ENCODE results near the gene EIF1AD.
"Not testable (repeated sequence)": the region's sequence is repeated elsewhere in the genome, so short reads cannot be mapped to it uniquely, and the experiment has no call there.

EIF1AD gene

DNA sequence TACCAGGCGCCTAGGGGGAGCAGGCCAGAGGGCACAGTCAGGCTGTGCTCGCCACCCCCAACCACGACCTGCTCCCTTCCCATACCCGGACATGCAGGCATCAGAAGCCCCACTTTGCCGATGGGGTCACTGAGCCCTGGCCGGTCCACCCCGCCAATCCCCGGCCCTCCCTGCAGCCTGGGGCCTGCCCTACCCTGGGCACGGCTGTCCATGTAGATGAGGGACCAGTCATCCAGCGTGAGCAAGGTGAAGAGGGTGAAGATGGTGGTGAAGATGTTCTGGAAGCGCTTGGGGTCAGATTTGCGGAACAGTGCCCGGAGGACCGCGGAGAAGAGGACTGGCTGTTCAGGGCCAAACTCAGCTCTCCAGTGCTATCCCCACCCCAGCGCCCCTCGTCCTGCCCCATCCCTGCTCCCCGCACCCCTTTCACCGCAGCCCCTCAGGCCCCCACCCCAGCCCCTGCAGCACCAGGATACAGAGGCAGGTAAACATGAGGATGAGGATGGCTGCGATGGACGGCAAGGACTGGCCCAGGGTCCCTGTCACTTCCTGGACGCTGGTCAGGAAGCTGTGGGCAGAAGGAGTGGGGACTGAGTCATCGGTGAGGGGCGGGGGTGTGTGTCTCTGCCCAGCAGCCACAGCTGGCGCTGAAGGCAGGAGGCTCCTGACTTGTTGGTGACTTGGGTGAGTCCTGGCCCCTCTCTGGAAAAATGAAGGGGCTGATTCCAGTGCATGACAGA is 18.8 kb upstream of the EIF1AD start:
- DNase-seq, result peak; percentile 63

DNA sequence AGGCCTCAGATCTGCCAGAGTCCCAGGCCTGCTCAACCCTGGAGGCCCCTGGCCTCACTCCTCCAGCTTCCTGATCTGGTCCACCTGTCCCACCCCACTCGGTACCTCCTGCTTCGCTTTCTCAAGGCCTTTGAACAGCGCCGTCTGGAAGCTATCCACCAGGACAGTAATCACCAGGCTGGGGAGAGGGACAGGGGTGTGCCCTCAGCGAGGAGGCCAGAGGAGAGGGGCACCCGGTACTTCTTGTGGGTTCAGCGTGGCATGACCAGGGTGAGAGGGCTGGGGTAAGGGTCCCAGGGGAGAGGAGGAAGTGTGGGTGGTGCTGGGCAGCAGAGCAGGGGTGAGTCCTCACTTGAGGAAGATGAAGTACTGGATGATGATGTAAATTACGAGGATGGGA is 18.3 kb upstream of the EIF1AD start:
- no peak for DNase-seq

DNA sequence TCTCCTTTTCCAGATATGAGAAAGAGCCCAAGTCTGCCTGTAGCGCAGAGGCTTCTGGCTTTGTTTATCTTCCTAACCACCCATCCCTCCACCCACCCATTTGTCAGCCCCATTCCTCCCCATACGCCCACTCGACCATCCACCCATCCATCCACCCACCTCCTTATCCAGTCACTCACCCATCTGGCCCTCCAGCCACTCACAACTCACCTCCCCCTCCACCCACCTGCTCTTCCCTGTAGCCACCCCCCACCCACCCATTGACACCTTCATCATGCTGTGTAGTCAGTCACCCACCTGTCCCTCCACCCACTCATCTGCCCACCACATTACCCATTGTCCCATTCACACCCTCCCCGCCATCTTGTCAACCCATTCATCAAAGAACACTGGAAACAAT is 15.4 kb upstream of the EIF1AD start:
- DNase-seq, result no peak

DNA sequence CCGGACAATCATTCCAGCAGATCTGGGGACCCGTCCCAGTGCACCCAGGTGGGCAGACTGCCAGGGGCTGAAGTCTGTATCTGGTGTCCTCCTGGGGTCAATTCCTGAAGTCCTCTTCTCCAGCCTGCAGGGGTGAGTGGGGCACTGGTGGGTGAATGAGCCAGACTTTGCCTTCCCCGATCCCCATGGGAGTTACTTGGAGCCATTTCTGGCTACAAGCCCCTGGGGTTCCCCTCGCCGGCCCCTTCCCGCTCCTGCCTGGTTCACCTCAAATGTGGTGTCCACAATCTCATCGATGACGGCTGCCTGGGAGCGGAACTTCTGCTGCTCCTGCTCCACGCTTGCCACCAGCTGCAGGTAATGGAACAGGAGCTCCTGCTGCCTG is 14.8 kb upstream of the EIF1AD start:
- DNase-seq, result no peak

DNA sequence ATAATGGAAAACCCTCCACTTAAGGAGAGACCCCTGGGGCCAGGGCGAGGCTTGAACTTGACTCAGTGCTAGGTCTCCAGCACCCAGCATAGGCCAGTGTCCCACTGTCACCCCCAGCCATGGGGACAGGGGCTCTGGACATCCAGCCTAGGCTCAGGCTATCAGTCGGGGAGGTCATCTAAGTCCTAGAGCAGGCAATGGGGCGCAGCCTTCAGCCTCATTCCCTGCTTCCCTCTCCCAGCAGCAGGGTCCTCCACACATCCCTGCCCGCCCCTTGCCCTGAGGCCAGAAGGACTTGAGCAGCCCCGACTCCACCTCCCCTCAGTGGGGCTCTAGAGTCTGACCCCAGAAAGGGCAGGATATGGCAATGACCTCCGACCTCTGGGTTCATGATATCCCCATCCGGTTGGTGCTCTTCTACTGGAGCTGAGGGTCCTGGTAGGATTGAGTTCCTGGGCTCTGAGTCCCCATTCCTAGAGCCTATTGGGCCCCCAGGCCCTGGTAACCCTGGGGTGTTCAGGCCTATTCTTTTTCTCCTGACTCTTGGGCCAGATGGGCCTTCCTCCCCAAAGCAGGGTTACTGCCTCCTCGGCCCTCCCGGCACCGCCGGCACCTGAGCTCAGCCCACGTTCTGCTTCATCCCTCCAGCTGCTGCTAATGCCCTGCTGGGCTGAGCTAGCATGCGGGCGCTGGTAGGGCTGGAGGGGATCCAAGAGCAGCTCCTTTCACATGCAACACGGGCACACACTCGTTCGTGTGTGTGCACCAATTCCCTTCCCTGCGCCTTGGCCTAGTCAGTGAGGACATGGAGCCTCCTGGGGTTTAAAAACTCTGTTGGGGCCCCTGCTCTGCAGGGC is 14.2 kb upstream of the EIF1AD start:
- no peak for DNase-seq

DNA sequence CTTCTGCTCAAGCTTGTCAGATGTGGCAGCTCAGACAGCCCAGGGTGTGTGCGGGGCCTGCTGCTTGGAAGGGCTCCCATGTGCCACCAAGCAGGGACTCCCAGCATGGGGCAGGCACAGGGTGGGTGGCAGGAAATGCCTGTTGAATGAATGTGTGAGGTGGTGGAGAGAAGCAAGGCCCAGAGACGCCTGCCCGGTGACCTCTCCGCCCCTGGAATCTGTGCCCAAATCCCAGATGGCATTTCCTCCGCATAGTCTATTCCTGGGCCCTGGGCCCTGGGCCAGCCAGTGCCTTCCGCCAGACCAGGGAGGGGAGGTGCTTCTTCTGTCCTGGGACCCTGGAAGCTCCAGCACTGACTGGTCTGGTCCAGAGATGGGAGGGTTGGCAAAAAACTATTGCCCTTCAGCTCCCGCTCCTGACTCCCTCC is 13.5 kb upstream of the EIF1AD start:
- DNase-seq, result no peak

DNA sequence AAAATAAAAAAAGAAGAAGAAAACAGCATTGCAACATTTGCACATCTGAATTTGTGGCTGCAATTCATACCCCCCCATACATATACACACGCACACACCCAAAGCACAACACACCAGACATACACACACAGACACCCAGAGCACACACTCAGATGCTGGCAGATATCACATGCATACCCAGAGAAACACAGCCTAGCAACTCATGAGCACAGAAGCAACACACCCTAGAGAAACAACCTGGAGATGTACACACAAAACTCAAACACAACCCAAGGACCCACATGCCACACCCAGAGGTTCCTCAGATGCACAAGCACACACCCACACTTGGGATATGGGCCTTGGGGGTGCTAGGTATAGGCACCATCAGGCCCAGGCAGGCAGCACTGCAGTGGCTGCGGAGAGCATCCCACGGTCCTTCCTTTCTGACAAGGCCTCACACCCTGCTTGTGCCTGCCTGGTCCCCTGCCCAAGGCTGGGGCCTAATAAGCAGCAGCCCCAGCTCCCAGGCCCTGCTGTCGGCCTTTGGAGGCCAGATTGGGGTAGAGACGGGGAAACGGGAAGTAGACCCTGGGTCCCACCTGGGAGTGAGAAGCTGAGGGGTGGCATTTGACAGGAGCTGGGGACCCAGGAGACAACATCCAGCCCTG is 13.0 kb upstream of the EIF1AD start:
- no peak for DNase-seq

DNA sequence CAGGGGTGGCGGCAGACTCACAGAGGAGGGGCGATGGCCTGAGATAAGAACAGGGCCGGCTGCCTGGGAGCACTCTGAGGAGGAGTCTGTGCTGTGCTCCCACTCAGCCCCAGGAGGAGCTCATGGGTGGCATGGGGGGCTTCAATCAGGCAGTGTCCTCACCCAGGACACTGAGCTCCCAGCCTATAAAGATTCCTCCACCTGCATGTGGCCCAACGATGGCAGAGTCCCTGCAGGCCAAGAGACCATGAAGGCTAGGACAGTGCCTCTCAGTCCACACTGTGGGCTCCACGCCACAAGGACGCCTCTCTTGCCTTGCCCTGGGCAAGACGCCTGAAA is 11.8 kb upstream of the EIF1AD start:
- DNase-seq, result no peak

DNA sequence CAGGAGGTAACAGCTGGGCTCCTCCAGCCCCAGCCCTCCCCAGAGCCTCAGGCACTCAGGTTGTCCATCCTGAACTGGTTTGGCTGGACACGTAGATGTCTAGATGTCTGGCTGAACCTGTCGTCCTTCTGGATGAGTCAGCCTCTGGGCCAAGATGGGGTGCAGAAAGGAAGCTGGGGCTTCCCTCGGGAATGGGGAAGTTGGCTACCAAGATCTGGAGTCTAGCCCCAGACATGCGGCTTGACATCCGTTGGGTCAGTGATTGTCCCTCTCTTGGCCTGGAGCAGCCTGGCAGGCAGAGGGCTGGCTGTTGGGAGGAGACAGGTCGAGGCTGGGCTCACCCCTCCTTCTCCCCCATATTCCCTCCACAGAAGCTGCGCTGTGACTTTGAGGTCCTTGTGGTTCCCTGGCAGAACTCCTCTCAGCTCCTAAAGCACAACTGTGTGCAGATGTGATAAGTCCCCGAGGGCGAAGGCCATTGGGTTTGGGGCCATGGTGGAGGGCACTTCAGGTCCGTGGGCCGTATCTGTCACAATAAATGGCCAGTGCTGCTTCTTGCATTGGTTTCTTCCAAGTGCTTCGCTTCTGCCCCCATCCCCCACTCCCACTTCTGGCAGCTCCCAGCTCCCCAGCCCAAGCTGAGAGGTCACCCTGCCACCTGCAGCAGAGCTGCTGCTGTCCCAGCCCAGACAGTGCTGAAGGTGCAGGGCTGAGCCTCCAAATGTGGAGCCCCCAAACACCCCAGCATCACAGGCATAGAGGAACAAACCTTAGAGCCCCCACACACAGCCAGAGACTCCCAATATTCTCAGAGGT is 11.2 kb upstream of the EIF1AD start:
- no peak for DNase-seq

DNA sequence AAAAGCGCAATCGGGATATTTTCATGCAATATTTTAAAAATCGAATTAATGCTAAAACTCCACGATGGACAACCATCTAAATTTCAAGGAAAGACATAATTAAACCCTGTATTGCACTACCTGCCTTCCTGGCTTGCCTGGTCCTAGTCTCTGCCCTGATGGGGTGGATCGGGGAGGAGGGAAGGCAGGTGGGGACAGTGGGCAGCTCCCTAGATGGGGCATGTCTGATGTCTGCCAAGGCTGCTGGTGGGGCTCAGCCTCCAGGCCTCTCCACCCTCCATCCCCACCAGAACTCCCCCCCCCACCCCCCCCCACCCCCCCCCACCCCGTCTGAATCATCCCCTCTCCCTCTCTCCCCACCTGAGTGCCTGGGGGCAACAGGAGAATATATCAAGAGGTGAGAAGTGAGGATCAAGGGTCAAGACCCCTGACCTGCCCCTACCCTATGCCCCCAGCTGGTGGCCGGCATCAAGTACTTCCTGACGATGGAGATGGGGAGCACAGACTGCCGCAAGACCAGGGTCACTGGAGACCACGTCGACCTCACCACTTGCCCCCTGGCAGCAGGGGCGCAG is 10.5 kb upstream of the EIF1AD start:
- no peak for DNase-seq

DNA sequence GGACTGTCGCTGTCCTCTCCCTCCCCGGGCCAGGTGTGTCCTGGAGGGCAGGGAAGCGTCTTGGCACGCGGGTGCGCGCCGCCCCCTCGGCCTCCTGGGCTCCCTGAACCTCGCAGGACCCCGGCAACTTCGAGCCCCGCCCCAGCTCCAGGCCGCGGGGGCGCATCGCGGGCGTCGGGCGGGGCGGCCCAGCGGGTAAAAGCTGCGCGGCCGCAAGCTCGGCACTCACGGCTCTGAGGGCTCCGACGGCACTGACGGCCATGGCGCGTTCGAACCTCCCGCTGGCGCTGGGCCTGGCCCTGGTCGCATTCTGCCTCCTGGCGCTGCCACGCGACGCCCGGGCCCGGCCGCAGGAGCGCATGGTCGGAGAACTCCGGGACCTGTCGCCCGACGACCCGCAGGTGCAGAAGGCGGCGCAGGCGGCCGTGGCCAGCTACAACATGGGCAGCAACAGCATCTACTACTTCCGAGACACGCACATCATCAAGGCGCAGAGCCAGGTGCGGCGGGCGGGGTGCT is 9.9 kb upstream of the EIF1AD start, which contains the start of gene CST6:
CST6 (plus strand) TSS at position 224 of the 519 bp plus-strand sequence; CDS start at position 261, 37 bp downstream.
- DNase-seq, result no peak

DNA sequence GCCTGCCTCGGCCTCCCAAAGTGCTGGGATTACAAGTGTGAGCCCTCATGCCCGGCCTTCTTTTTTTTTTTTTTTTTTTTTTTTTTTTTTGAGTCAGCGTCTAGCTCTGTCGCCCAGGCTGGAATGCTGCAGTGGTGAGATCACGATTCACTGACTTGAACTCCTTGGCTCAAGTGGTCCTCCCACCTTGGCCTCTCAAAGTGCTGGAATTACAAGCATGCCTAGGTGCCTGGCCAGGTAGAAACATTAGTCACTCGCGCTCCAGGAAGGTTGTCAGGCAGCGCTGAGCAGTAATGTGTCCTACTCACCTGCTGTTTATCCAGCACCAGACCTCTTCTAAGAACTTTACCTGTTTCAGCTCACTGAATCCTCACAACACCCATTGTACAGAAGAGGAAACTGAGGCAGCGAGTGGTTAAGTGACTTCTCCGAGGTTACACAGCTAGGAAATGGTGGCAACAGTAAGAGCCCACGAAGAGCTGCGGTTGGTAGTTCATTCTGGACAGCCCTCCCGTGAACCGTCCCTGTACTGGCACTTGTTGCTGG is 9.4 kb upstream of the EIF1AD start:
- no peak for DNase-seq

DNA sequence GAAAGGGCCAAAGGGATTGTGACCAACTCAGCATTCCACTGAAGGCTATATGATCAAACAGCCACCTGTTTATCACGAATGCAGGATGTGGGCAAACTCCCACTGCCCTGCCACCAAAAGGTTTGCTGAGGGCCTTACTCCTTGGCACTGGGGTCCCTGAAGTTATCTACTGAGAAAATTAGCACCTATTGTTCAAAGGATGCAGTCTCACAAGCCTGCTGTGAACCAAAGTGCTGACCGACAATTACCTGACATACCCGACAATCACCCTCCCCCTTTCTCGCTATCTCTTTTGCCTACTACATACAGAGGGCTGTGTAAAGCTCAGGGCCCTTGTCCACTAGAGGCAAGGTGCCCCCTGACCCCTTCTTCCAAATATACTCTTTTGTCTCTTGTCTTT is 8.1 kb upstream of the EIF1AD start:
- DNase-seq, result not testable (repeated sequence)

DNA sequence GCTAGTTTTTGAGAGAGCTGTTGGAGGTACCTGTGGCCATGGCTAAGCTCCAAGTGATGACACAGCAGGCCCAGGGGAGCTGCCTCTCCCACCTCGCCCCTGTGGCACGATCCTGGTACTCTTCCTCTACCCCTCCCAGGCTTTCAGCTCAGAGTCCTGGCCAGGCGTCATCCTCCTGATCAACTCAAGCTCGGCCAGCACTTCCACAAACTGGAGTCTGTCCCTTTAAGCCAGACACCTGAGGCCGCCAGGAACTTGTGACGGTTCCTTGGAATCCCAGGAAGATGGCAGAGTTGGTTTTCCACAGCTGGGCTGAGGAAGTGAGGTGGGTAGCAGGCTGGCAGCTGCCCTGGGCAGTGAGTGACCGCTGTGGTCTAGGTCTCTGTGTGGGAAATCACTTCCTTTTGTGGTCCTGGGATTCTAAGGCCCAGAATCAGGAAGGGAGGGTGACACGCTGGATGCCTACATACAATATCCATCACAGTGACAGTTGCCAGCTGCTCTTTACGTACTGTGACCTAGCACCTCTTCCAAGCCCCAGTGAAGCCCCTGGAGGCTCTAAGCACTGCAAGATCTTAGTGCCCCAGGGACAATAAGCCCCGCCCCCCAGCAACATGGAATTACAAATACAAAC is 6.6 kb upstream of the EIF1AD start:
- DNase-seq, result no peak

DNA sequence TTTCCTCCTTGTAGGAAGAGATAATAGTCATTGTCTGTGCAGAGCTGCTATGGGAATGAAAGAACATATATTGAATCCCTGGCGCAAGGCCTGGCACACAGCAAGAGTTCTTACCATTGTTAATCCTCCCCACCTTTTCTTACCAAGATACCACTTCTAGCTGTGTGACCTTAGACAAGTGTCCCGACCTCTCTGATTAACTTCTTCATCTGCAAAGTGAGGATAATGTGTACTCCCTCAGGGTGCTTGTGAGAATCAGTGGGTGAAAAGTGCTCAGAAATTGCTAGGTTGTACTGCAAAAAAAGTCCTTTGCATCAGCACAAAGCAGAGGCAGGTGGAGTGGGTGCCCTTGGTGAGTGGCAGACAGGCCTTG is 6.1 kb upstream of the EIF1AD start:
- DNase-seq, result no peak

DNA sequence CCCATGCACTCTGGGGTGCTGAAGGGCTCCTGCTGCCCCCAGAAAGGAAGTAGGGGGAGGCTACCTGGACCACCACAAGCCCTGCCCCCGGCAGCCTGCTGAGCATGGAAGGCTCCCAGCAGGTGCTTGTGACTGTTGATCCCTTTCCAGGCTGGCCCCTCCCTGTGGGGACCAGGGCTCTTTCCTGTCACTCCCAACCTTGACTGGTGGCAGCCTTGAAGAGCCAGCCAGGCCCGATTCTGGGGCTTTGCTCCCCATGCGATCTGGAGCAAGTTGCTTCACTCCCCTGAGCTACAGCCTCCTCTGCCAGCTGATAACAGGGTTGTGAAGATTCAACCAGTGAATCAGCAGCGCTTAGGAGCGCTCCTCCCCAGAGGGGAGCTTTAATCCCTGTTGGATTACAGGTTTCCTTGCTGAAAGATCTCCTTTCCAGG is 5.3 kb upstream of the EIF1AD start:
- no peak for DNase-seq

DNA sequence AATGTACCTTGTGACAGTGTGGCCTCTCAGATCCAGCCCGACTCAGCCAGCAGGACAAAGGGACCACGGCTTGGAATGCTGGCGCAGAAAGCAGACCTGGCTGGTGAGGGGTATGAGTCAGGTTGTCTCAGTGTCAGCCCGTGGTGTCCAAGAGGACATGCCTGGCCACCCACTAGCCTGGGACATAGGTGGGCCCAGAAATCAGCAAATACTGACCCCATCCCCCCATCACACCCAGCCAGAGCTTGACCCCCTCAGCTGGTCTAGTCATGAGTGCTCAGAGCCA is 4.9 kb upstream of the EIF1AD start:
- DNase-seq, result no peak

DNA sequence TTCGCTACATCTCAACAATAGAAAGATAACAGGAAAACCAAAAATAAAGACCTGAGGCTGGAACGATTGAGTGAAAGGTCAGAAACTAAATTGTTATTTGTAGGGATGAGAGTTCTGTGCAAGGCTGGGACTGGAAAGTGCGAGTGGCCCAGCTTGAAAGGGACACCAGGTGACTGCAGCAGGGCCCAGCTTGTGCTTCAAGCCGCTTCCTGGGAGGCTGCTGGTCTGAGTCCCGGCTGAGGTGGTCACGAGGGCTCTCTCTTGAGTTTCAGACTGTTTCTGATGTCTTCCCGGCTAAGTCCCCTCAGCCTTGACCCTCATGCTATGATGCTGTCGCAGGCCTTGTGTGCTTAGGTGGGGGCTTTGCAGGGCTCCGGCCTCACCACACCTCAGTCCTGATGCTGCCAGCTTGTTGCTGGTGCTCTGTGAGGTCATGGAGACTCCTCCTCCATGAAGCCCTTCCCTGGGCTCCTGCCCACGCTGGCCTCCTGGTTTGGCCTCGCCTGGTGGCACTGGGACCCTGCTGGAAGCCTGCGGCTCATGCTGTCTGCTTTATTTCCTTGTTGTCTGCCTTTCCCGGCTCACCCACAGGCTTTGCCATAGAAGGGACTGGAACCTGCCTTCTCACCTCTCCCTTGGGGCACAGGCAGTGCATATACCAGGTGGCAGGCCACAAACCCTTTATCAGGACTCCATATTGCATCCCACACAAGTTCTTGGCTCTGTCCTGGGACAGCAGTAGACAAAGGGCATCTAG is 4.4 kb upstream of the EIF1AD start:
- no peak for DNase-seq

DNA sequence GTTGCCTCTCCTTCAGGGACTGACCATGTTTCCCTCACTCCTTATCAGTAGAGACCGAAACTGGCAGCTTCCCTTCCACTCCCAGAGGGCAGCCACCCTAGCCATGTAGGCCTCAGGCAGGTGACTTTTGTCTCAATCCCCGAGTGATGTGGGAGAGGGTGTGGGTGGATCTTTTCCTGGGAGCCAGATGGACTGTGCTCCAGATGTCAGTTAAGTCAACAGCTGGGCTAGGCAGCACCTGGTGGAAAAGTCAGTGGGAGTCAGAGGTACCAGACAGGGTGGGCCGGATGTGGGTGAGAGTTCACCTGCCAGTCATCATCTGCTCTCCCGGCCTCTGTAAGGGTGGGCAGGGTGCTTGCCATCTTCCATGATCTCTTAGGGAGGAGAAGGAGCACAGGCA is 2.2 kb upstream of the EIF1AD start:
- DNase-seq, result no peak

DNA sequence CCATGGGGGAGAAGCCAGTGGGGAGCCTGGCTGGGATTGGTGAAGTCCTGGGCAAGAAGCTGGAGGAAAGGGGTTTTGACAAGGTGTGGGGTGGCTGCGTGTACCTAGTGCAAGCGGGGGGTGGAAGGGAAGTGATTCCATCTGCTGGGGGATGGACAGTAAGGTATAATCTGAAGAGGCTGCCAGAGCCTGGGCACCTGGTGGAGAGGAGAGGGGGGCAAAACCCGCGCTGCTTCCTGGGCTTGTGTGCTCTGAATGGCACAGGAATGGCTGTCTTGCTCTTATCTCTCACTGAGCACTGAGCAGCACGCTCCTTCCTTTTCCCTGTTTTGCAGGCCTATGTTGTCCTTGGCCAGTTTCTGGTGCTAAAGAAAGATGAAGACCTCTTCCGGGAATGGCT is 1.3 kb upstream of the EIF1AD start:
- no peak for DNase-seq

DNA sequence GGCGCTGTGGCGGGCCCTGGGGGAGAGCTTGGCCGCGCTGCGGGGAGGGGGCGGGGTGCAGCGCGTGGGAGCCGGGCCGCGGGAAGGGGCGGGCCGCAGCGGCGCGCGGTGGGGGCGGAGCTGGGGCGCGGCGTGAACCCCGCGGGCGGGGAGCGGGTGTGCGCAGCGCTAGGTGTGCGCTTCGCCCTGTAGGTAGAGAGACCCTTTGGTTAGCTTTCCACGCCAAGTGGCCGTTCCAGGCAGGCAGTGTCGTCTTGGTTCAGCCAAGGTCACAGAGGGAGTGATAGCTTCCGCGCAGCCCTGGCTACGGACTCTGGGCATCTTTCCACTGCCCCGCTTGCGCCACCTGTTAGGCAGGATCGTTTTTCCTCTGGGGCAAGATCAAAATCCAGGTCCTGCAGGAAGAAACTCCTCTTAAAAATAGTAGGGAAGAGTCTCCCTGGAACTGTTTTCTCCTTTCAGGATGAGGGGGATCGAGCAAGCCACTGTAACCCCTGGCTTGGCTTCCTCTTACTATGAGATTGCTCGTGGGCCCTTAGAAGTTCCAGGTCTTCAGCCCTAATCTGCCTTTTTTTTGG is 780 bp upstream of the EIF1AD start:
- no peak for DNase-seq

Measured in activated CD4-positive, alpha-beta T cell treated with anti-CD3 and anti-CD28 coated beads, Interleukin-10, Interleukin-2, amounts not matched to agents 100 ng/mL and 50 ng/mL, durations not matched to agents 16 hours and 8 hours (primary cell).